CD1c-positive myeloid dendritic cell (primary cell): ENCODE results near the gene HES2.
"Not testable (repeated sequence)": the region's sequence is repeated elsewhere in the genome, so short reads cannot be mapped to it uniquely, and the experiment has no call there.

ENCODE experiments used
- DNase-seq: peaks from one replicate; pipeline ENCODE4 v3.0.0-alpha.2; 2016; ENCODE audit errors: extremely low spot score

HES2 gene

DNA sequence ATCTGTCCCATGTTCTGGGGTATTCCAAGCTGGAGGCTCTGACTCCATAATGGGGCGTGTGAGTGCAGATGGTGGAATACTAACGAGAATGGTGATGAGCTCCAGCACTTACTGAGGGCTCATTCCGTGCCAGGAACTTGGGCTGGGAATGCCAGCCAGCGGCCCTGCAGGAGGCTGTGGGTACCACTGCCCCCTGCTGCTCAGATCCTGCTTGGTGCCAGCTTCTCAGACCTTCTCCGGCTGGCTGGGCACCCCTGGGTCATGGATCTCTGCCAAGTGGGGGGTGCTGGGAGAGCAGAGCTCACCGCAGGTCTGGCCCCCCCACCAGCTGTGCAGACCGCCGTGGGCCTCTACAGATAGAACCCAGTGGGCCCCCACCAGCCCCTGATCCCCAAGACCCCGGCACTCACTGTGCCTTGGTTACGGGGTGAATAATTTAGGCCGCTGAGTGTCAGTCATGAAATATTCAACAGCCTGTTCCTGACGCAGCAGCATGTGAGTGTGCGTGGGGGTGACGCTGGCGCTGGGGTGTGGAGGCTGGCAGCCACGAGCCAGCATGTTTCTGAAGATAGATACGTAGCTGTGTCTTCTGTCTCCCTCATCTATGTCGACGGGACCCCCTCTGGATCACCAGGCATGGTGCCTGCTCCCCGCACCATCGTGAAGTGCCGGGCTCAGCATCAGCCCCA, 17.4 kb upstream of the HES2 start:
- DNase-seq, result not testable (repeated sequence)

DNA sequence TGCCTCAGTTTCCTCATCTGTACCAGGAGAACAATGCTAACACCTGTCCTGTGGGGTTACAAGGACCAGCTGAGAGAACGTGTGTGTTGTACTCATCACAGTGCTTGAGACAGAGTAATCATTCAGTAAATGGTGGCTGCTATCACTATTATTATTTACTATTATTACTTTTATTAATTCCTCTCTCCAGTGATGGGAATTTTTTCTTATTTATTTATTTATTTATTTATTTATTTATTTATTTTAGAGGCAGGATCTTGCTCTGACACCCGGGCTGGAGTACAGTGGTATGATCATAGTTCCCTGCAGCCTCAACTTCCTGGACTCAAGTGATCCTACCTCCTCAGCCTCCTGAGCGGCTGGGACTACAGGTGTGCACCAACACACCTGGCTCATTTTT, 16.6 kb upstream of the HES2 start:
- not testable (repeated sequence) for DNase-seq

DNA sequence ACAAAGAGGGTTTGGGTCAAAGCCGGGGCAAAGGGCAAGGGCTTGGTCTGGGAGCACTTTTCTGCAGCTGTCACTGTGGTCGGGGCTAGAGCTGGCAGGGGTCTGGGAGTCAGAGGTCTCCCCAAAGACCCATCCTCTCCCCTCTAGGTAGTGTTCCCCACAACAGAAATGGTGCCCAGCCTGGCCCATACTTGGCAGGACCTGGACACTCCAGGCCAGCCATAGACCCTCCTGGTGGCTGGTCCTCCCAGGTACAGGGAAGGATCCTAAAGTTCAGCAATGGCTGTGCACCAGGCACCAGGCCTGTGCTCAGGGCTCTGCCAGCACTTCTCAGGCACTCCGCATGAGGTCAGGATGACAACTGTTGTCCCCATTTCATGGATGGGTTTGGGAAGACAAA, 15.8 kb upstream of the HES2 start:
- DNase-seq, result no peak

DNA sequence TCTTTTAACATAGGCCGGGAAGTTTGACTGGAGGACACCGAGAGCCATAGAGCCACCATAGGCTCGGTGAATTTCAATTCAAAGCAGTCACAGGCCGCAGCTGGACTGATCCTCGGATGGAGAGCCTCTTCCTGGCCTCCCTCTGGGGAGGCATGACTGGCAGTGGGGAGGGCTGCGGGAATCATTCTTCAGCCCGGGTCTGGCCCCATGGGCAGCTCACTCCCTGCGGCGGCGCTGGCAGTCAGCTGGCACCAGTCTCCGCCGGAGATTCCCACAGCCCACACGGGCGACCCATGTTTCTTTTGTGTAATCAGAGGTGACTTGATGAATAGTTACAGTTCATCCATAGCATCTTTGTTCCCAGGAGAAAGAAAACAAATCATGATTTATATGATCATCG, 15.4 kb upstream of the HES2 start:
- no peak for DNase-seq

DNA sequence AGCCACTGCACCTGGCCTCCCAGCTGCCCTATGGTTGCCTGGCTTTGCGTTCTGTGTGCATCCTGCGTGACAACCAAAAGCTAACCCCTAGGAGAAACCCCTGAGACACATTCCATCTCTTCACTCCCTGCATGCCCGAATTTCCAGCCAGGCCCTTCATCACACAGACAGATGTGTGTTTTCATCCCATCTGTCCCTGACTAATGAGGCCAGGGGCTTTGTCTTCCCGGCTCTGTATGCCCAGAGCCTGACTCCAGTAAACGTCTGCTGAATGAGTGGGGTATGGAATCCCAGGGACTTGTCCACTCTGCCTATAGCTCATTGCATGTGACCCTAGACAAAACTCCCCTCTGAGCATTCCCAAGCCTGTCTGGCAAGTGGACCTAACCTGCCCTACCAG, 14.5 kb upstream of the HES2 start:
- DNase-seq, result no peak

DNA sequence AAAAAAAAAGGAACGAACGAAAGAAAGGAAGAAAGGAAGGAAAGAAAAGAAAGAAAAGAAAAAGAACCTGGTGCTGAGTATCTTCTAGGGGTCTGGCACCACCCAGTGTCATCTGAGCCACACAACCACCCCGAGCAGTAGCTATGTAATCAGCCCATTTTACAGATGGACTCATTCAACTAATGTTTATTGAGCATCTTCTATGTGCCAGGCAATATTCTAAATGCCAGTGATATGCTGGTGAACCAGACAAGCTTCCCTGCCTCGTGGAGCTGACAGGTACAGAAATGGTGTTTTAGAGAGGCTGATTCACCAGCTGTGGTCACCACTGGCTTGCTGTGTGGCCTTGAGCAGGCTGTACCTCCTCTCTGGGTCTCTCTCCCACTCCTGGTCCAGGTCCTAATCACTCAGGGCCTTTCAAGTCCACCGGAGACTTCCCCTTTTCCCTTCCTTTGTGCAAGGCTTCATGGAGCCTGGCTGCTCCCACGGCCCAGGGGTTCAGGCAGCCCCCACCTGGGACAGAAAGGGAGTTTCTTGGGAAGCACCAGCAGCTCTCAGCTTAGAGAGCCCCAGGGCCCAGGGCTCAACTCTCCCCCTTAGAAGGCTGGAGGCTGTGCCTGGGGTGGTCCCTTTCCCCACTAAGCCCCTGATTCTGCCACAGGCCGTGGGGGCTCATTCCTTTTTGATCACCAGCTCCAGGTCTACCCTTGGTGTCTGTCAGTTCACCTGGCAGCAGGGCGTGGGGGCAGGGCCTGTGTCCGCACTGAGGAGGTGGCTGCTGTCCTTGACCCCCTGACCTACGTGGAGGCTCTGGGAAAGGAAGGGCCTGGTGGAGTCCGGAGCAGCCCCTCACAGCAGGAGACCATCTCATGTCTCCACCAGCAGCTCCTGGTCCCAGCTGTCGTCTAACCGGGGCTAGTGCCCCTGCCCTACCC, 12.2 kb upstream of the HES2 start:
- DNase-seq, result not testable (repeated sequence)

DNA sequence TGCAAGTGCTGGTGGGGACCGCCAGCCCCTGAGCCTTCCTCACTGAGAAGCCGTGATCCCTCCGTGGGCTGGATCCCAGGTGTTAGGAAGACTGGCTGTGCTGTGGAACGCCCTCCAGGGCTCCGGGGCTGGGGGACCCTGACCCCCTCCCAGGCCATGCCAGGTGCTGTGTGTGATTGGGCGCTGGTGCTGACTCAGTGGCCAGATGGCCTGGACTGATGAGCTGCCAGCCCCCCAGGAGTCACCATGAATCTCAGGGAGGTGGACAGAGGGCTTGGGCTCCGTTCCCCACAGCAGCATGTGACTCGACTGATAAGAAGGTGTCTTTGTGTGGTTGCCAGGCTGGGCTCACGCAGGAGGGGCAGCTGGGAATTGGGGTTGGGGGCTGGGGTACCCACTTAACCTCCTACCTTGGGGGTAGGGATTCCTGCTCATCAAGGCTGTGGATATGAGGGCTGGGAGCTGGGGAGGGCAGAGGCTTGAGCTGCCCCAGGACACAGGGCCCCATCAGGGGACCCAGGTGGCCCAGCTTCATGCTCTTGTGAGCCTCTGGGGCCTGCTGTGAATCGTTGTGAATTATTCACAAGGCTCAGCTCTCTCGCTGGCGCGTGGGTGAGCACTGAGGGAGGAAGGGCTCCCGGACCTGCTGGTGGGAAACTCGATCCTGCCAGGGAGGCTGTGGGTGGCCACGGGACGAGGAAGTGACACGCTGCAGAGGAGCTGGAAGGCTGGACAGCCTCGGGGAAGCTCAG, 10.1 kb upstream of the HES2 start:
- peak; percentile 72 for DNase-seq

DNA sequence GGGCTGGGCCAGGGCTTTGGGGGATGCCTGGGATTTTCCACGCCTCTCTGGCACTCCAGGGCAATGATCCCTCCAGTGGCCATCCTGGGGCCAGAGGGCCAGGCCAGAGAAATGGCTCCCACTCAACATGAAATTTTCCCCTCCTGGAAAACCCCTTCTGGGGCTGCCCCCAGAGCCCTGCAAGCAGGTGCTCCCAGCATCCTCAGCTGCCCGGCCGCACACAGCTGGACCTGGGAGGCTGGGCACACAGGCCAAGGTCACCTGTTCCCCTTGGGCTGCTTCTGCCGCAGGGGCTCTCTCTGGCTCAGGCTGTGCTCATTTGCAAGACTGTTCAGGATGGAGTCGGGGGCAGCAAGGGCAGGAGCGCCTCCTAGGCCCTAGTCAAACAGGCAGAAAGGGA, 8.7 kb upstream of the HES2 start:
- not testable (repeated sequence) for DNase-seq

DNA sequence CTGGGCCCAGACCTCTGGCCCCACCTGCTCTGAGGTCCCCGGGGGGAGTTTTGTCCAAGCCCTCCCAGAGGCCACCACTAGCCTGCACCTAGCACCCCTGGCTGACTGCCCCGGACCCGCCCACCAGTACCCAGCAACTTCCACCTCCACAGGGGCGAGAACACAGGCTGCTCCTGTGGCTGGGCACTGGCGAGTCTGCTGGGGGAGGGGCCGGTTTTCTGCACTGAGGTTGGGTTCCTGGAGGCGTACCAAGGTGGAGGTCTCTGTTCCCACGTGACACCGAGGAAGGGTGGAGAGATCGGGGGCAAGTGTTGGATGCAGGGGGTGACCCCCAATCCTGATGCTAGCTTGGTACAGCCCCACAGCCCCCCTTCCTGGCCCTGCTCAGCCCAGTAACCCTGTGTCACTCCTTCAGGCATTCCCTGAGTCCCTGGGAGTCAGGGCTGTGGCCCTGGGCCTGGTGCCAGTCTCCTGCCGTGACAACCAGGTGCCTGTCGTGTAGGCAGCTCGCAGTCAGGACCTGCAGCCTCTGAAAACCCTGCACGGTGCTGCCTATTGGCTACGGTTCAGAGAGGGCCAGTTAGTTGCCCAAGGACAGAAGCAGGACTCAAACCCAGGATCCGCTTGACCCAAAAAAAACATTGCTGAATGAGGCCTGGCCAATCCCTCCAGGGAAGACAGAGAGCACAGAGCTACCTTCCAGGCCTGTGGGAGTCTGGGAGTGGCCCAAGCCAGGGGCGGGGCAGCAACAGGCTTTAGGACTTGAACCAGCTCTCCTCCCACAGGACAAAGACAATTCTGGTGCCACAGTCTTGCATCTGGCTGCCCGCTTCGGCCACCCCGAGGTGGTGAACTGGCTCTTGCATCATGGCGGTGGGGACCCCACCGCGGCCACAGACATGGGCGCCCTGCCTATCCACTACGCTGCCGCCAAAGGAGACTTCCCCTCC, 8.0 kb upstream of the HES2 start:
- DNase-seq, result no peak

DNA sequence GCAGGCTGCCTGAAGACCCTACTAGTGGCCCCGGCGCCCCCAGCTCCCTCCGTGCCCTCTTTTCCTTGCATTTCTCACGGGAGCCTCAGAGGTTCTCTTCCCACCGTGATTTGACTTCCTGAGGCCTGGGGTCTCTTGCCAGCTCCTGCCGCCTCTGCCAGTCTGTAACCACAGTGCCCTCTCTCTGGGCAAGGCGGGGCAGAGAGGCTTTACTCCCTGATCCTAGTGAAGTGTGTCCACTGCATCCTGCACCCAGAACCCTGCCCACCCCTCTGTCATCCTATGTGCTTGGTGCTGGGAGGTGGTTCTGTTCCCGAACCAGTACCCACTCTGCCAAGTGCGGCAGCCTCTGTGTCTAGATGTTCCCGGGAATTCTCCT, 7.2 kb upstream of the HES2 start:
- DNase-seq, result no peak

DNA sequence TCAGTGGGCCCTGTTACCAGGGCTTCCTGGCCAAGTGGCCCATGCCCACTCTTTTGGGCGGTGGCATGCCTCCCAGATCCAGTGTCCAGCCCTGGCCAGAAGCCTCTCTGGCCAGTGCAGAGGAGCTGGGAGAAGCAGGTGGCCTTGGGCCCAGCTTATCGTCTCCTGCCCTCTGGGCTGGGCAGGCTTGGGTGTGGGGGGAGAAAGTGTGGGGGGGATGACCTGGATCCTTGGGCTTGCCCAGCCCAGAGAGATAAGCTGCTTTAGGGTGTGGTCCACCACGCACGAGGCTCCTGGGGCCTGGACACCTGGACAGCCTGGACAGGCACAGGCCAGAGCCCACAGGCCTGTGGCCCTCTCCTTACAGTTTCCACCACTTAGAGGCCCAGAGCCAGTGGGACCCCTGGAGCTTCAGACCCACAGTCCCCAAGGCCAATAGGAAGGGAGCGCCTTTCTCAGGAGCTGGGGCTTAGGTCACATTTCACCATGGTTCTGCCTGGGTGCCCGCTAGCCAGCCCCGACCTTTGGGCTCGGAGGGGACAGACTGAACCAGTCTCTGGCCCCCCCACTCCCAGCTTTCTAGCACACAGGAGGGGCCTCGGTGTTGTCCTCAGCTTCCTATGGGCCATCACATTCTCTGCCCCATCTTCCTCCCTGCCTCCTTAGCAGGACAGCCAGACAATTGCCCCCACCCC, 6.7 kb upstream of the HES2 start:
- DNase-seq, result no peak

DNA sequence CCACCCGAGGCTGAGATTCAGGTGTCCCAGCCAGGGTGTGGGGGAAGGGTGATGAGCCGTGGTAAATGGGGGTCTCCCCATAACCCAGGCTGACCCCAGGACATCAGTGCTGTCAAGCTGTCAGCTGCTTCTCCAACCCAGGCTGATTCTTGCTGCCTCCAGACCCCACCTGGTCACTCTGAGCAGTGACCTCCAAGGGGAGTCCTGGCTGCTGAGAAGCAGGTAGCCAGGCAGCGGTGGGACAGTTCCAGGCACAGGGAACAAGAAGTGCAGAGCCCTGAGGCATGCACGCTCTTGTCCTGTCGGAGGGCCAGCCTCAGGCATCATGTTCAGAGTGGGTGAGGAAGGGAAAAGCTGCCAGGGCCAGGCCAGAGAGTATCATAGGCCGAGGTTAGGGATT, 5.9 kb upstream of the HES2 start:
- no peak for DNase-seq

DNA sequence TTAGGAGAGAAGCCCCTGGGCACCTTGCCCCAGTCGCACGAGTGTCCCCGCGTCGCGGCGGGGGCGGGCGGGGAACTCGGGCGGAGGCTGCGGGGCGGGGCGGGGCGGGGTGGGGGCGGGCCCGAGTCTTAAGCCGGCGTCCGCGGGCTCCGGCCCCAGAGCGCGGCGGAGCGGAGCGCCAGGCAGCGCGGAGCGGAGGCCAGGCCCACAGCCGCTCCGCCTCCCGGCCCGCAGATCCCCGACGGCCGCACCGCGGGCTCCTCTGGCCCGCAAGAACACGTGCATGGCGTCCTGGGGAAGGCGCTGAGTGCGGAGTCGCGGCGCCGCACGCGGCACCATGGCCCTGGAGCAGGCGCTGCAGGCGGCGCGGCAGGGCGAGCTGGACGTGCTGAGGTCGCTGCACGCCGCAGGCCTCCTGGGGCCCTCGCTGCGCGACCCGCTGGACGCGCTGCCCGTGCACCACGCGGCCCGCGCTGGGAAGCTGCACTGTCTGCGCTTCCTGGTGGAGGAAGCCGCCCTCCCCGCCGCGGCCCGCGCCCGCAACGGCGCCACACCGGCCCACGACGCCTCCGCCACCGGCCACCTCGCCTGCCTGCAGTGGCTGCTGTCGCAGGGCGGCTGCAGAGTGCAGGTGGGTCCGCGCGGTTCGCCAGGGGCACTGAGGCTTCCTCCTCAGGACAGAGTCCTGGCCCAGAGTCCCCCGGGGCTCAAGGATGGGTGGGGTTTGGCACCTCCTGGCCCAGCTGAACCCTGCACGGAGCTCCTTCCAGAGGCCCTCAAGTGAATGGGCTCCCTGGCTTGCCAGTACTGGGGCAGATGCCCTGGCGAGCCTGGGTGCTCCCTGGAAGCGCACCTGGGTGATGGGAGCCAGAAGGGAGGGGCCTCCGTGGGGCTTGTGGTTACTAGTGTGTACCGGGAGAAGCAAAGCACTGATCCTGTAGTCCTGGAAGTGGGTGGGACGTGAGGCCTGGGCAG, 5.2 kb upstream of the HES2 start, which contains the start of gene ESPN:
Gene ESPN (plus strand): TSS at position 158 of the 975 bp plus-strand sequence. CDS start 180 bp downstream, at position 338.
- no peak for DNase-seq

DNA sequence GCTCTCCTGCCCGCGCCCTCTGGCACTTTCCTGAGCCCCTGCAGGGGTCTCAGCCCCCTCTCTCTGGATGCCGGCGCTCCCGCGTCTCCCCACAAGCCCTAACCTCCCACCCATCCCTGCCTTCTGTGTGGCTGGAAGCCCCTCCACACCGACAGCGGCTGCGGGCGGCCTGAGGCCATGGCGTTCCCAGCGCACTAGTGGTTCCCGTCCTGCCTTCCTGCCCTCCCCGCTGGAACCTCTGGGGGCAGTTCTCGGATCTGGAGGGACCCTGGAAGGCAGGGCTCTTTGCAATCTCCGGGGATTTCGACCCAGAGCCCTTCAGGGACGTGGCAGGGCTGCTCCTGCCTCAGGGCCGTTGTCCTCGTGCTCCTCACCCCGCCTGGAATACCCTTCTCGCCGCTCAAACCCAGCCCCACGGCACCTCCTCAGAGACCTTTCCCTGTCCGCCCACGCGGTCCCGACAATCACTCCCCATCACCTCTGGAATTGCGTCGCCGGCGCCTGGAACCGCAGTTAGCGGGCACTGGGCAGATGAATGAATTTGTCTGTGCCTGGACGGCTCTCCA, 4.4 kb upstream of the HES2 start:
- no peak for DNase-seq

DNA sequence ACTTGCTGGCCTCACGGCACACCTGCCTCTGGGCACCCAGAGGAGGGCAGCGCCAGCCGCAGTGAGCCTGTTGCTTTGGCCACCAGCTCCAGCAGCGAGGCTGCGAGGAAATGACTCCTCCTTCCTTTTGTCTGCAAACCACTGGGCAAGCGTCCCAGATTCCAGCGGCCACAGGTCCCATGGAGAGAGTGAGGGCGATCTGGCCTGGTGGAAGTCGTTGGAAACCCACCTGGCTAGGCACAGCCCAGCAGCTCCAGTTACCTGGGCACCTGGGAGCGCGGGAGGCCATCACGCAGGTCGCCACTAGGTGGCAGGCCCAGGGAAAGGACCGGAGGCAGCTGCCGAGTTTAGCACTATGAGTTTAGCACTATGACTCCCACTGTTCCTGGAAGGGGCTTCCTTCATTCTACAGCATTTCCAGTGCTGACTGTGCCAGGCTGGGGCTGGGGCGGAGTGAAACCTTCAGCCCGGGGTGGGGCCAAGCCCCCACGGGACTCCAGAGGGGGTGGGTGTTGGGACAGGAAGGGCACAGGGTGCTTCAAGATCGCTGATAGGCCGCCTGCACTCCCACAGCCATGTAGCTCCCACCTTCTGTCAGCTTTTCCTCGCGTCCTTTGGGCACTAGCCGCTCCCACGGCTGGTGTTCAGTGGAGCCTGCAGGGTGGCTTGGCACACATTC, 3.7 kb upstream of the HES2 start:
- DNase-seq, result peak; percentile 55

DNA sequence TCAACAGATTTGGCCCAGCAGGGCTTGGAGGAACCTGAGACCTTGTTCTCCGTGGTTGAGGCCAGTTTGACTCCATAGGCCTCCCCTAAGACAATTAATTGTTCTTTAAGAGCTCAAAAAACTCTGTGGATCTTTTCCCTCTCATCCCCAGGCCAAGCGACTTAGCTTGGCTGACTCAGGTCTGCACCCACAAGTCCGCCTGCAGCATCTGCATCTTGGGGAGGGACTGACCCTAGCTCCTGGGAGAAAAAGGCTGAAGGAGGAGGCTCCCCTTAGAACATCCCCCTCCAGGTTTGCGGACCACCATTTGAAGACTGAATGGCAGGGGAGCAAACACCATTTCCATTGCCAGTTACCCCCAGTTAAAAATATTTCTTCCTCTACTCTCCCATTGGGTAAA, 1.5 kb upstream of the HES2 start:
- no peak for DNase-seq

DNA sequence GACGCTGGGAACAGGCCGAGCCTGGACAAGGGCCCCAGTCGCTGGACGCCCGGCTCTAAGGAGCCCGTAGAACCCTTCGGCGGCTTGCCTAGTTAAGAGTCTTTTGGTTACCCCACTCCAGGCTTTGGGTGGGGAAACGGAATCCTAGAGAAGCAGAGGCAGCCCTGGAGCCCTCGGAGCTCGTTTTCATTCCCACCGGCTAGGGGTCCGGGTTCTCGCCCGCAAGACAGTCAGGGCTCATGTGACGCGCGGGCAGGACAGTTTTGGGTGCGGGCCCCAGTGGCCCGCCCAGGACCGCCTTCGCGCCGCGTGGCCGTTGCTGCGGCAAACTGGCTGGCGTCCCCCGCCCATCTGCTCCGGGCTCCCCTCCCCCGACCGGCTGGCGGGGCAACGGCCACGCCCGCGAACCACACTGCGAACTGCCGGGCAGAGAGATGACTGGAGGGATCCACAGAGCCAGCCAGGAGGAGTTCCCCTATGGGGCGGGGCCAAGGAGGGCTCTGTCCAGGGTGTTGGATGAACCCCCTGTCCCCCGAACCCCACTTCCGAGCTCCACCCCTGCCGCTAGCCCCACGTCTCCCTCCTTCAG, 829 bp upstream of the HES2 start:
- DNase-seq, result no peak

DNA sequence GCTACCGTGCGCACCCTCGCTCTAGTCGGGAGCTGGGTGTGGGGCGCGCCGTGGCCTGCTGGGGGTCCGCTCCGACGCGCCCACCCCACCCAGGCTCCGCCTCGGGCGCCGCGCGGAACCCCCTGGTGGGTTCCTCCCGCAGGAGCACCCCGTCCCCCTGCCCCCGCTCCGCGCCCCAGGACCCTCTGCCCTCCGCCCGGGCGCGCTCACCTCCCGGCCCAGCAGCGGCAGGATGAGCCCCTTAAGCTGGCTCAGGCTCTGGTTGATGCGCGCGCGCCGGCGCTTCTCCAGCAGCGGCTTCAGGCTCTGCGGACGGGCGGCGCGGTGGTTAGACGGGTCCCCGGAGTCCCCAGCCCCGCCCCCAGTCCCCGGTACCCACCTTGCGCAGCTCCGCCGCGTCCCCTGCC, 319 bp downstream of the HES2 start:
- DNase-seq, result no peak
